Activated CD8-positive, alpha-beta memory T cell treated with anti-CD3 and anti-CD28 coated beads, Interleukin-2, amount 50 U/mL, for 4 hours (primary cell): Measurements from ENCODE around the gene ZNF180.
"Not testable (repeated sequence)": the region's sequence is repeated elsewhere in the genome, so short reads cannot be mapped to it uniquely, and the experiment has no call there.

Experiments used
- DNase-seq: peaks from one replicate; pipeline ENCODE4 v3.0.0-alpha.2; 2020

The ZNF180 gene

DNA sequence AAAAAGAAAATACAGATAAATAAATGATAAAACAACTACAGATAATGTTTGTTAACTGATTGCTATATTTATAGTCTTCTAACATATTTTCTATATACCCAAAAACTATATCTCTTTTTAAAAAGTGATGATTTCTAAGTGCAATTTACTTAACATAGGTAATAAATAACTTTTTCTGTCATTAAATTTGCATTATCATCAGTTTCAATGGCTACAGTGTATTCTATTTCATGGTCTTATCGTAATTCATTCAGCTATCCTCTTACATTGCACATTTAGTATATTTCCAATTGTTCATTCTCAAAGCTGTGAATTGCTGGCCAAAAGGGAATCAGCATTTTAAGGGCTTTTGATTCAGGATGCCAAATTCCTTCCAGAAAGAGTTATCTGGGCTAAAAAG lies 3.6 kb downstream of the ZNF180 start:
- no peak for DNase-seq

DNA sequence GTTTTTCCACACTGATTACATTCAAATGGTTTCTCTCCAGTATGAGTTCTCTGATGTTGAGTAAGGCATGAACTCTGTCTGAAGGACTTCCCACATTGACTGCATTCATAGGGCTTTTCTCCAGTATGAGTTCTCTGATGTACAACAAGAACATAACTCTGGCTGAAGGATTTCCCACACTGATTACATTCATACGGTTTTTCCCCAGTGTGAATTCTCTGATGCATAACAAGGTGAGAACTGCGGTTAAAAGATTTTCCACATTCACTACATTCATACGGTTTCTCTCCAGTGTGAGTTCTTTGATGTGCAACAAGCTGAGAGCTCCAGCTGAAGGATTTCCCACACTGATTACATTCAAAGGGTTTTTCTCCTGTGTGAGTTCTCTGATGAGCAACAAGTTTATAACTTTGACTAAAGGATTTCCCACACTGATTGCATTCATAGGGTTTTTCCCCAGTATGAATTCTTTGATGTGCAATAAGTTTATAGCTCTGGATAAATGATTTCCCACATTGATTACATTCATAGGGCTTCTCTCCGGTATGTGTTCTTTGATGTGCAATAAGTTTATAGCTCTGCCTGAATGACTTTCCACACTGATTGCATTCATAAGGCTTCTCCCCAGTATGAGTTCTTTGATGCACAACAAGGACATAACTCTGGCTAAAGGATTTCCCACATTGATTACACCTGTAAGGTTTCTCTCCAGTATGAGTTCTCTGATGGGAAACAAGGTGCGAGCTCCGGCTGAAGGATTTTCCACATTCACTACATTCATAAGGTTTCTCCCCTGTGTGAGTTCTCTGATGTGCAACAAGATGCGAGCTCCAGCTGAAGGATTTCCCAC lies 23.5 kb downstream of the ZNF180 start:
- DNase-seq = no peak

DNA sequence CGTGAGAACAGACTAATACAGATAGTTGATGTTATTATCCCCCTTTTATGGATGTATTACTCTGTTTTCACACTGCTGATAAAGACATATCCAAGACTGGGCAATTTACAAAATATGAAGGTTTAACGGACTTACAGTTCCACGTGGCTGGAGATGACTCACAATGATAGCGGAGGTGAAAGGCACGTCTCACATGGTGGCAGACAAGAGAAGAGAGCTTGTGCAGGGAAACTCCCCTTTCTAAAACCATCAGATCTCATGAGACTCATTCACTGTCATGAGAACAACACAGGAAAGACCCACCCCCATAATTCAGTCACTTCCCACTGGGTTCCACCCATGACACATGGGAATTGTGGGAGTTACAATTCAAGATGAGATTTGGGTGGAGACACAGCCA lies 31.6 kb downstream of the ZNF180 start:
- DNase-seq = not testable (repeated sequence)

DNA sequence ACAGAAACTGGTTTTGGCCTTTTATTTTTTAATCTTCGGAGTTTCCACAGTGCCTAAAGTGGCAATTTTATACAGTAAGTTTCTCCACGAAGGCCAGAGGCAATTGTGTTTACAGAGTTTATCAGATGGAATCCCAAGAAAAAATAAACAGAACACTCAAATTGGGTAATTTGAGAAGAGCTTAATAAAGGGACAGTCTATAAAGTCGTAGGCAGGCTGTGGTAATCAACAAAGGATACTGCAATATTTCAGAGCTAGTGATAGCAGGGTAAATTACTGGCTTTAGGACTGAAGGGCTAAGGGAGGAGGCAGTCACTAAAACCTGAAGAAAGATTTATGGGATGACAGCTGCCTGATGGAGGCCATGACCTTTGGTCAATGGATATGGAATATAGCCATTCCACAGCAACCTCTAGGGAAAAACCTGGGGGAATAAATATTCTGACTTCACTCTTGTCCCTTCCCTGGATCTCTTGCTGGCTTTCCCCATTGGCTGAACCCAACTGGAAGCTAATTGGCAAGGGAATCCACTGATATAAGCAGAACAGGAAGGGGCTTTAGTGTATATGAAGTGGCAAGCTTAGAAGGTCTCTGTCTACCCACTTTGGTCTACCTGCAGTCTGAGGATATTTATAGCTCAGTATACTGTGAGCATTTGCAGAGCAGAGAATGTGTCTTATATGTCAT lies 37.6 kb downstream of the ZNF180 start:
- not testable (repeated sequence) for DNase-seq

DNA sequence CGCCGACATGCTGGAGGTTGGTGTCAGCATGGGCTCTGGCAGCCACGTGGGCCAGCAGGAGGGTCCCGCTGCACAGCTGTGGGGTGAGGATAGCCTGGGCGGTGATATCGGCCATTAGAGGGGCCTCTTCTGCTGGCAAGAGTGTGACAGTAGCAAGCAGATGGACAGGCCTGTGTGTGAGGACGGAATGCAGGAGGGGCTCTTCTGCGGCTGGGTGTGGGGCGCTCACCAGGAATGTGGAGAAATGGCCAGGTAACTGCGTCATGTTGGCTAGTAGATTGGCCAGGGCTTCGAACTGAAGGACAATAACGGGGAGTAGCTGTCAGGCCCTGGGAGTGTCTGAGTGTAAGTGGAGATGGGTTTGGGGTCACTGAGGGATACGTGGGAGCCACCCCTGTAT lies 44.3 kb downstream of the ZNF180 start:
- DNase-seq = not testable (repeated sequence)

DNA sequence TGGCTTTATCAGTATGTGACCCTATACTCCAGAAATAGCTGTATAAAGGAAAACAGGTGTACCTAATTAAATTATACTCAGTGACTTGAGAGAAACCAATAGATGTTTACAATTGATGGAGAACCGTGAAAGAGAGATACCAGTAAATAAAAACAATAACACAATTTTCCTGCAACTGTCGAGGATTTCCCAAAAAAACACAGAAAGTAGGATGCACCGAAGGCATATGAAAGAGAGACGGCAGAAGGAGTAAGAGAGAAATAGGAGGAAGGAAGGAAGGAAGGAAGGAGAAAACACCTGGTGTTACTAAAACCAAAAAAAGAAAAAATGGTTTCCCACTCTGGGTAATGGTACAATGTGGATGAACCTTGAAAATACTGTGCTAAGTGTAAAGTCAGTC lies 45.2 kb downstream of the ZNF180 start:
- no peak for DNase-seq

DNA sequence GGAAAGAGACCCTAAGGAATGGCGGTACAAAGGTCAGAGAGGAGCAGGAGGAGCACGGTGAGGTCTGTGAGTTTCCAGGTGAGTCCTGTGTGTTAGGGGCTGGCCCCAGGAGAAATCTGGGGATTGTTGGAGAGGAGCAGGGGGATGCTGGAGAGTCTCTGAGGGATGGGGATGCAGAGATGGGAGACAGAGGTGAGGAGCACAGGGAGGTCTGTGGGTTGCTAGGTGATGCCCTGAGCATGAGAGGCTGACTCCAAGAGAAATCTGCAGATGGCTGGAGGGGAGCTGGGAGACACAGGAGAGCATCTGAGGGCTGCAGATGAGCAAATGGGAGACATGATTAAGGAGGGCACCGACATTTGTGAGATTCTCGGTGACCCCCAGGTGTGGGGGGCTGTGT lies 48.0 kb downstream of the ZNF180 start:
- no peak for DNase-seq

DNA sequence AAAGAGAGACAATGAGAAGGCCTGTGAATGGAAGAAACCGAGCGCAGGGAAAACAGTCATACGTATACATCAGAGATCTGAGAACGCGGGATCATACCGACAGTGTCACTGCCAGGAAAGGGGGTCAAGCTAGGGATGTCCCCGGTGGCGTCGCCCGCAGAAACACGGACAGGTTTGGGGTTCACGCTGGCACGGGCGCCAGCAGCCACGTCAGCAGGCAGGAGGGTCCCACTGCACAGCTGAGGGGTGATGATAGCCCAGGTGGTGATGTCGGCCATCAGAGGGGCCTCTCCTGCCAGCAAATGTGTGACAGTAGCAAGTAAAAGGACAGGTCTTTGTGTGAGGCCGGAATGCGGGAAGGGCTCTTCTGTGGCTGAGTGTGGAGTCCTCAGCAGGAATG lies 48.6 kb downstream of the ZNF180 start:
- no peak for DNase-seq

DNA sequence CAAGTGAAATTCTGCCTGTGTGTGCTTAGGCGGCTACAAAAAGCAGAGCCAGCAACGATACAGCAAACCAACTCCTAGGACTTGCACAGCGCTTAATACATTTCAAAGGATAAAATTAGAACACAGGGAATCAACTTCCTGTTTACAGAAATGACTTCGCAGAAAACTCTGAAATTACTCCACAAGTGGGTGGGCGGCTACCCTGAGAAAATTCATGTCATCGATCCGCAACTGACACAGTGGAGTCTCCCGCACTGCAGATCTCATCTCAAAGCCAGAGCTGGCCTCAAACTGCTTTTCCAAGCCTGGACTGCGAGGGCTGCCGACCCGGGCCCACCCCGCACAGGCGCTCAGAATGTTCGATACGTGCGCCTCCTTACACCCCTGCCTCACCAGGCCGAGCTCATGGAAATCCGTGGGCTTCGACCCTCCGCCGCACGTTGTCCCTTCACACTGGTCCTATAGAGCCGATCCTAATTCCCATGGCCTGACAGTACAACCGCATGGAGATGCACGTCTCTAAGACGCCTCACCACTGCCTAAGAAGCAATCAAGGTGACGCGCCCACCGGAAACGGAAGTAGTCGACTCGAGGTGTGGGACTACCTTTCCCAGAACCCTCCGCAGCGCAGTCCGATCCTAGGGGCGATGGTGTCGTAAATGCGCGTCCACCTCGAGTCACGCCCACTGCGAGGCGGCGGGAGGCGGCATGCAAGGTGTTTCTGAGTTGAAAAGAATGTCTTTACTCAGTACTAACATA lies 52.2 kb downstream of the ZNF180 start, which contains the start of gene ZNF229:
TSS of gene ZNF229 (minus strand) at position 557 of the 759 bp plus-strand sequence. CDS start 5,625 bp downstream, outside the sequence.
- DNase-seq = peak; percentile 63

DNA sequence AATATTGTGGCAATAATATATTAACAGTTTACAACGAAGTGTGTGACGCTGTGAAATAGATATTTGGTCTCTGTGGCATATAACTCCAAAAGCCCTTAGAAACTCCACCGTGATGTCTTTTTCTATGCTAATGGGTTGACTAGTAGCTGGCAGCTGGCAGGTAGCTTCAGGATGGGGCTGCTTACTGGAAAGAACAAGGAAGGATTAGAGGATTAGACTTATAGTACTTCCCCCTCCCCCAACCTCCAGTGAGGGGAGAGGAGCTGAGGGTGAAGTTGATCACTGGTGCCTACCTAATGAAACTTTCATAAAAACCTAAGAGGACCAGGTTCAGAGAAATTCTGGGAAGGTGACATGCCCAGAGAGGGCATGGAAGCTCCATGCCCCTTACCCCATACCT lies 61.9 kb downstream of the ZNF180 start:
- no peak for DNase-seq

DNA sequence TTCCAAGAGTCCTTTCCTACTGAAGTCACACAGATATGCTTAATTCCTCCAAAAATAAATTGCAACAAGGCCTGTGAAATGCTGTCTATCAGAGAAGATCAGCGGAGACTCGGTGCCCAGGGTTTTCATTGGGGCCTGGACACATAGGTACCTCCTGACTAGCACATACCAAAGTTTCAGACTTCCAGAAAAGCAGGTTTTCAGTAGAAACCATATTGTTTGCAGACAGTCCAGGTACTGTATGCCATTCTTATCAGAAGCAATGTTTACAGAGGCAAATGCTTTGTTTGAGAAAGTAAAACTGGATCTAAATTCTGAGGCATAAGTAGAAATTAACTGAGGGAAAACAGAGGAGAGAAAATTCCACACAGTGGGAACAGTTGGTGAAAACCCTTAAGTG lies 64.9 kb downstream of the ZNF180 start:
- no peak for DNase-seq

DNA sequence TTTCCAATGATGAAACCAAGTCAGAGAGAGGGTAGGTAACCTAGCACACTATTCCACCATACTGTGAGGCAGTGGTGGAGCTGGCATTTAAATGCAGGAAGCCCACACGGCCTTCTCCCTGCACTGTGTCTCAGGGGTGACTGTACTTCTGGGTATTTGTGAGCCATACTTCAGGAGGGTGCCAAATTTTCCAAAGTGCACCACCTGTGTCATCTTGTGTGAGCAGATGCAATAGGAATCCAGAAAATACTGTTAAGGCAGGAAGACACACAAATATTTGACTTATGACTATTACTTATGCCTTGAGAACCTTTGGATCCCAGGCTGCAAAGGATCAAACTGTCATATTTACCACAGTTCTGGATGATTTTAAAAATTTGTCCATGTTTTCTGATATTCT lies 69.4 kb downstream of the ZNF180 start:
- no peak for DNase-seq
